Superior temporal gyrus (tissue), 1 donor: ENCODE results near the gene MEX3A.
"Not testable (repeated sequence)": the region's sequence is repeated elsewhere in the genome, so short reads cannot be mapped to it uniquely, and the experiment has no call there.

Experiments used
- DNase-seq: peaks from one replicate; pipeline ENCODE4 v3.0.0-alpha.2; 2016; ENCODE audit errors: extremely low spot score

MEX3A gene

DNA sequence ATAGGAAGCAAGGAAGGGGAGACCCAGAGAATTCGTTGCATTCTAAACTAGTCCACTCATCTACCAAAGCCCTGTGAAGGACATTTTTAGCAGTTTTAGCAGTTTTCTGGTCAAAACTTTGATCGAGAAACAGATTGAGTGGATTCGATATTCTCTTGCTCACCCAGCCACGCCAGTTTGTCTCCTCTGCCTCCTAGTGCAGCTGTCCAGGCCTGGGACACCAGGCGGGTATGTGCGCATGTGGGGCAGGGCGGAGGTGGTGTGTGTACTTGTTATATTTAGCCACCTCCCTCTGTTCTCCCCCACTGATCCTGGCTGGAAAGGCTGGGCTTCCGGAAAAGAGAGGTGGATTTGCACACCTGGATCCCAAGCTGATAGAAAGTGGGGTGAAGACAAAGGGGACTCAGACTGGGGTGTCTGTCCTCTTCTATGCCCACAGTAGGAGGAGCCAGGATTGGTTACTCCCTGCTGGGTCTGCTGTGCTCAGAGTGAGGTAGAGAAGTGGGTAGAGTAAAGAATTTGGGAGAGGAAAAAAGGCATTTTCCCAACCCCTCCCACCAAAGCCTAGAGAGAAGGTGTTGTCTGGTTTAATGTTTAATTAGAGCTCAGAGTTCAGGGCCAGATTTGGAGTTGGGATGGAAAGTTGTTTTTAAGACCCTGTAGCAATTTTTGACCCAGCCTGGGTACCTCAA lies 36.1 kb upstream of the MEX3A start:
- DNase-seq, result no peak

- DNase-seq, result no peak
These were observed 35.3 kb upstream of the MEX3A start for GRCh38 chr1:156117414-156118176.

- not testable (repeated sequence) for DNase-seq
These were observed 34.5 kb upstream of the MEX3A start for GRCh38 chr1:156116731-156117130.

DNA sequence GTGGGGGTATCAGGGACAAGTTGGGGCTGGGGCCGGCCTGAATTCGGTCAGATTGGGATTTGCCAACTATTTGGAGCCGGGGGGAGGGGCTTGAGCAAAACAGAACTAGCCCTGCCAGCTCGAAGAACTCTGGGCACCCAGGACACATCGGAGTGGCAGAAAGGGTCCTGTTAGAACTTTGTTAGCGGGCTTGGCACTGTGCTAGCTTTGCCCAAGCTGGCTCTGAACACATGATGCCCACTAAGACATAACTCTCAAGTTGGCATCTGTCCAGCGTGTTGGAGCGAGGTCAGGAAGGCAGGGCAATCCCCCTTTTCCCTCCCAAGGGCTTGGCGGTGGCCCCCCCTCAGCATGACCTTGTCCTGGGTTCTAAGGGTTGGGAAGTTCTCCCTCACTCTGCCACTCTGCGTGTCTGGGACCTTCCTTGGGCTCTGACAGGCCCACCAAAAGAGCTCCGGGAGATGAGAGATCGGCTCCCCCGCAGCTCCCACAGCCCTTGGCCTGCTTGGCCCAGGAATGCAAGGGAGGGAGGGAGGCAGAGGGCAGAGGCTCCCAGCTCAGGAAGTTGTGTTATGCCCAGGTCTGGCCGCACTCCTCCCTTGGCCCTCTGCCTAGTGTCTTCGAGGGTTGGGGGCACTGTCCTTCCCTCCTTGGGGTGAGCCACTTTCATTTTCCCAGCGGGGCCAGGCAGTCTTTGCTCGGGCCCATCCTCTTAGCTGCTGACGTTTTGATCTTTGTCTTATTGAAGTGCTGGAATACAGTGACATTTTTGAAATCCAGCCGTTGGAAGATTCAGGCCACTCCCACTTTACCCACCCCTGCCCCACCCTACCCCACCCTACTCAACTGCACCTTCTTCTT lies 33.5 kb upstream of the MEX3A start:
- DNase-seq, result peak; percentile 59

- DNase-seq, result peak; percentile 49
These were observed 32.8 kb upstream of the MEX3A start for GRCh38 chr1:156114919-156115513.

GRCh38 chr1:156114101-156114918 lies 32.0 kb upstream of the MEX3A start, which contains the start of gene LMNA:
TSS of gene LMNA (plus strand) at chr1:156114711. CDS start at chr1:156114919, 208 bp downstream.
- DNase-seq, result peak; percentile 78

DNA sequence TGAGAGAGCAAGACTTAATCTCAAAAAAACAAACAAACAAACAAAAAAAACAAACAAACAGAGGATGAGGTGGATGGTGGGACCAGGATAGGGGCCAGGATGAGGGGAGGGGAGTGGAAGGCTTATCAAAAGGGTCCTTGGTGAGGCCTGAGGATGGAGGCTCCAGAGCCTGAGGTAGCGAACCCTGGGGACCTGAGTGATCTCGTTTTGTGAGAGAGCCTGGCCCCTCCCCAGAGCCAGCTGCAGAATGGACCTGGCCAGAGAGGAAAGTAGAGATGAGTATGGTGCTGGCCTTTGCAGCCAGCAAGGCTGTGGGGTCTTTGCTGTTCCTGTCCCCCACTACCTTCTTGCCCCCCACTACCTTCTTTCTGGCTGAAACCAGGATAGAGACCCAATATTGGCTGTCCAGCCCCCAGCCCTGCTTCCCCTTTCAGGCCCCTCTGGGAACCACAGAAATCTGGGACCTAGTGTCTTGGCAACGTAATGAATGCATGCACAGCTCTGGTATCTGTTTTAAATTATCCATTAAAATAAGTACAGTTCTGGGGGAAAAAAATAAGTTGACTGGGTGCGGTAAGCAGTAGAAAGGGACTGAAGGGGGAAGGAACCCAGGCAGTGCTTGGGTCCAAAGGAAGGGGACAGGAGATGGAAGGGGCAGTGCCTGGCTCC lies 31.2 kb upstream of the MEX3A start:
- no peak for DNase-seq

- no peak for DNase-seq
These were observed 30.2 kb upstream of the MEX3A start for GRCh38 chr1:156112276-156113137.

- DNase-seq, result no peak
These were observed 29.2 kb upstream of the MEX3A start for GRCh38 chr1:156111355-156111962.

- no peak for DNase-seq
These were observed 28.0 kb upstream of the MEX3A start for GRCh38 chr1:156110252-156110651.

GRCh38 chr1:156108664-156109241 lies 26.5 kb upstream of the MEX3A start:
- DNase-seq, result no peak

- DNase-seq, result no peak
These were observed 25.8 kb upstream of the MEX3A start for GRCh38 chr1:156108057-156108456.

GRCh38 chr1:156106624-156107488 lies 24.6 kb upstream of the MEX3A start:
- DNase-seq, result peak; percentile 35

DNA sequence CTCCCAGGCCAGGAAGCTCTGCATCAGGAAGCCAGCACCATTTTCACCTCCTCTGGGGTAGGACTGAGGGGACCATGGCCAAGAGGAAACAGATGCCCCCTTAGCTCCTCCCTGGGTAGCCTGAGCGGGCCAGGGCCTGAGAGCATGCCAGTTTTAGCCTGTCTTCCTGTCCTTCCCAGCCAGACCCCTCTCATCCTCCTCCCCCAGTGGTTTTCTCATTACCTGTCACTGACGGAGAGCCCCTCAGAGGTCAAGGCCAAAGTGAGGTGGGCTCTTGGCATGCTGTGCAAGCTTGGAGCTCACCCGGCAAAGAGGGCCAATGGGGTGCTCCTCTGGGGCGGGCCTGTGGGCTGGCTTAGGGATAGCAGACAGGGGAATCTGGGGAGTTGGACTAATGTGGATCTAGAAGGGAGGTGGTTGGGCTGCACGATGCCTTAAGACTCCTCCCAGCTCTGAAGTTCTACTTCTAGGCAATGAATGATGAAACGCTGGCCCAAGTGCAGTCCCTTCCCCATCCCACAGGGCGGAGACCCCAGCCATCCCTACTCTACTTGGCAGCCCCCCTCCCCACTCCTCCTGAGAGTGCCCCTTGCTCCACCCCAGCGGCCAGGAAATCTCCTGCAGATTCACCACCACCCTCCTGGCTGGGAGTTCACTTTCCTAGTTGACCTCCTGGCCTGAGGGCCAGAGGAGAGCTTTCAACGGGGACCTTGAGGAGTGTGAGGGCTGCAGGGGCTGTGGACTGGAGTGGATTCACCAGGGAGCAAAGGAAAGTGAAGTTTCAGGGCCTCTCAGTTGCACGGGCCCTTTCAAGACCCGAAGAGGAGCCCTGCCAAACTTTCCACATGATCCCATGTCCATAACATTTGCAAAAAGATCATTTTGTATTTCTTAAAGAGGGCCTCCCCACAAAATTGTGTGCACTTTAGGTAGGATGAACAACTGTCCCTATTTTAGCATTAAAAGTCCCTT lies 22.9 kb upstream of the MEX3A start:
- no peak for DNase-seq

DNA sequence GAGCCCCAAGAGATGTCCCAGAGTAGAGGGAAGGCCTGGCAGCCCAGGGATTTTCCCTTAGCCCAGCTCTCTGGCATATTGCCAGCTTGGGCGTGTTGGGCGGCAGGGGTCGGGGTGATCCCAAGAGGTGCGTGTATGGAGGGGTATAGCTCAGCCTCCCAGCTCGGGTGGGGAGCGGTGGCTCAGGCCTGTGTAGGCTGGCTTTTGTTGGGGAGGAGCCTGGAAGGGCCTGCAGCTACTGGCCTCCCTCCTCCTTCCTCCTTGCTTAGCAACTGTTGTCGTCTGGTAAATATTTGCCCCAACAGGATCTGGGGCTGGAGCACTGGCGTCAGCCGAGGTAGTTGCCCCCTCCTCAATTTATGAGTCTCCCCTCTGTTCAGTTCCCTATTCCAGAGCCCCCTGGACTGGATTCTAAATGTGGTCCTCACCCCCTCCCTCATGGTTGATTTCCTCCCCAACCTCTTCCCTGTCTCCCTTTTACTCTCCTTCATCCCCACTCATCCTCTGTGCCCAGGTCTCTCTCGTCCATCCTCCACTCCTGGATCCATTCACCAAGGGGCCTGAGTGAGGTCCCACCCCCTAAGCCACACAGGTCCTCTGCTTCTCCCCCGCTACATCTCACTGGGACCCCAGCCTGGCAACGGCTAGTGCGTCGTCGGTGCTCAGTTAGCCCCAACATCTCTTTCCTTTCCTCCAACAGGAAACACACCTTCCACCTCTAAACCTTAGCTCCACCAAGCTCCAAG lies 22.0 kb upstream of the MEX3A start:
- DNase-seq, result no peak

DNA sequence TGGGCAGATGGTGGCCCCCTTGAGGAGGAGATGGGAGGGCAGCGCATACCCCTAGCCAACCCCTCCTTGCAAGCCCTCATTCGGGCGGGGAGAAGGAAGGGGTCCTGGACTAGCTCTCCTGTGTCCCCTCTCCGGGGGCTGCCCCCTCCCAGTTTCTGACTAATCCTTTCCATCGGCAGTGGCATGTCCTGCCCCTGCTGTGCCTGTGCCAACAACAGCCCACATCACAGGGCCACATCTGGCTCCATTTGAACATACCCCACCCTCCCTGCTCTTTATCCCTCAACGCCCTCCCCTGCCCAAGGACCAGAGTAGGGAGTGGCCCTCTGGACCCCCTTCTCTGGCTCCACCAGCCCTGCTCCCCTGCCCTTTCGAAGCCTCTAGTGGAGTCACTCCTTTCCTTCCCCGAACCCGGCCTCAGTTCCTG lies 21.3 kb upstream of the MEX3A start:
- no peak for DNase-seq
